ENCODE results near the gene FBXO2.

GRCh38 chr1:11615090-11615489, 39.1 kb downstream of the FBXO2 start:
- TF ChIP-seq CTCF (IDR thresholded peaks at IDR 0.05) (no peak), EZH2 (IDR thresholded peaks at IDR 0.05) (no peak)

Data from neural progenitor cell (in vitro differentiated cells).